Glomerular visceral epithelial cell (primary cell): Measurements from ENCODE around the gene HOXD11.

Experiments
- DNase-seq: peaks from one replicate; pipeline ENCODE4 v3.0.0-alpha.2; 2016; ENCODE audit errors: extremely low spot score

HOXD11 gene

DNA sequence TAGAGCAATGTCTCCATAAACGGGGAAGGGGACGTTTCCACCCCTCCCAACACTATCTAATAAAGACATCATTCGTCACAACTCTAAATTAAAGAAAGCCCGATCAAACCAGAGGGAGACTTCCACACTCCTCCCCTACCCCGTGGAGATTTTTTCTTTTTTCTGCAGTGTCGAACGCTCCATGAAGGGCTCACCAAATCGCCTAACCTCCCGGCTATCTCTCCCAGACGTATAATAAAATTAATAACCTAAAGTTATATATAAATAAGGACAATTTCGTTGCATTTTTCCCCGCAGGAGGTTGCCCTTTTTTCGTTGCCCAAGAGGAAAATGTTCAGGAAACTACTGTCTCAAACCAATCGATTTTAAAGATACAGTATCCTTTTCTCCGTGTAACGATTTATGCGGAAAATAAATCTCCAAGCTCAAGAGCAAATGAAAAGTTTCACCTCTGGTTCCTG is 25.7 kb upstream of the HOXD11 start:
- DNase-seq: no peak

DNA sequence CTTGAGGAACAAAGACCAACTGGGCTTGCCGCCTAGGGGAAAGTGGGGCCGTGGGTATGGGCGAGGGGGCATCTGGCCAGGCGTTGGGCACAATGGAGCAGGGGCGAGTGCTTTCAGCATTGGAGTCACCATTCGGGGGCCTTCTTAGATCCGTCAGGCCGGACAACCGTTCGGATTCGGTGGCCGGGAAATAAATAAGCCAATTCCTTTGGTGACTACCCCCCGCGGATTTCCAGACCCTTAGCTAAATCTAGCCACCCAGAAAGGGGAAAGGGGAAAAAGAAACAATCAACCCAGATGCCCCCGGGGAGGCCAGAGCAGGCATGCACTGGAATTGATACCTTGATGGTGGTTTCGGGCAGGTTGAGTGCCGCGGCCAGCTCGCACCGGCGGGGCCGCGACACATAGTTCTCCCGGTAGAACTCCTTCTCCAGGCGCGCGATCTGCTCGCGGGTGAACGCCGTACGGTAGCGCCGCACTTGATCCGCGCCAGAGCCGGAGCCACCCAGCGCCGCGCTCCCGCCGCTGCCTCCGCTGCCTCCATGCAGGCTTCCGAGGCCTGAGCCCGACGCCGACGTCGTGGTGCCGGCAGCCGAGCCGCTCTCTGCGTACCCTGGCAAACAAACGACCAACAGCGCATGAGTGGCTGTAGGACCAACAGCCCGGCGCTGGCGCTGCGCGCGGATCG is 25.1 kb upstream of the HOXD11 start:
- no peak for DNase-seq

DNA sequence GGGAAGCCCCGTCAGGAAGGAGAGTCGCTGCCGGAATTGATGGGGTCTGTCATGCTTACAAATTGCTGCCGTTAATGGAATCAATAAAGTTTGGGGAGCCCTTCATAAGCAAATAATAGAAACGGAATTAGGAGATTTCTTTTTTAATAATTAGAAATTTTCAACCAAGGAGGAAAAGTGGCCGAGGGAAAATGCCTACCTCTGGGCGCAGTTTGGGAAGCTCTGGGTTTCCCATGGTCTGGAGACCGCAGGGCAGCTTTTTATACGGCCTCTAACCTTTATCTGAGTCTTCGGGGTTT is 24.6 kb upstream of the HOXD11 start:
- no peak for DNase-seq

DNA sequence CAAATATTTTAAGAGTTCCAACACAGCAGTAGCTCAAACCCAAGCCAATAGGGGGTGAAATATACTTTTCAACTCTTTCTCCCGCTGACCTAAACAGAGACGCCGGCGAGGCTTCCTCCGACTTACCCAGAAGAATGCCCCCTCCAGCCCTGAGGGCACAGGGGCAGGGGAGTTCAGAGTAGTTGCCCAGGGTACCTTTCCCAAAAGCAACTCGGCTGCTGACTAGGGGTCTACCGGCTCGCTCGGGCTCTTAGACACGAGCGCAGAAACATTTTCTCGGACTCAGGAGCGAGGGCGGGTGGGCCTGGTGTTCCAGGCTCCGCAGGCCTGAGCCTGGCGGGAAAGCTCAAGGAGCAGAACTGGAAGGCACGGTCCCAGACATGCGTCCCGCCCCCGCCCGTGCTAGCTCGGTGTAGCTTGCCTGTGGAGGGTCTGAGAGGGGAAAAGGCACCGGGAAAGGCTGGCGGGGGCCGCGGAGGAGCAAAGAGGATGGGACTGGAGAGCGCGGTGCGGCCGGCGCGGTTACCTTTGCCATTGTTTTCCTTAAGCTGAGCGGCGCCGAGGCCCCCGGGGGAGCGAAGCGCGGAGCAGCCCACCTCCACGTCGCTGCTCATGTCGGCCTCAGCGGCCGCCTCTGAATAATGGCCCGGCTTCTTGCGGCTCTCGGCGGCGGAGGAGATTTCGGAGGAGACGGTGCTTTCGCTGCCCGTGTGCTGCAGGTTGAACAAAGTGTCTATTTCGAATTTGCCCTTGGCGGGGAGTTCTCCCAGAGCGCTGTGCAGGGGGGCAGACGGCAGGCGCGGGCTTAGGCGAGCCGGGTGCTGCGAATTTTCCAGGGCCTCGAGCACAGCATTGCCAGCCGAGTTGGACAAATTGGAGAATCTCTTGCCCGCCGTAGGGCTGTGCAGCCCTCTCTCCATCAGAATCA is 24.0 kb upstream of the HOXD11 start:
- DNase-seq: no peak

DNA sequence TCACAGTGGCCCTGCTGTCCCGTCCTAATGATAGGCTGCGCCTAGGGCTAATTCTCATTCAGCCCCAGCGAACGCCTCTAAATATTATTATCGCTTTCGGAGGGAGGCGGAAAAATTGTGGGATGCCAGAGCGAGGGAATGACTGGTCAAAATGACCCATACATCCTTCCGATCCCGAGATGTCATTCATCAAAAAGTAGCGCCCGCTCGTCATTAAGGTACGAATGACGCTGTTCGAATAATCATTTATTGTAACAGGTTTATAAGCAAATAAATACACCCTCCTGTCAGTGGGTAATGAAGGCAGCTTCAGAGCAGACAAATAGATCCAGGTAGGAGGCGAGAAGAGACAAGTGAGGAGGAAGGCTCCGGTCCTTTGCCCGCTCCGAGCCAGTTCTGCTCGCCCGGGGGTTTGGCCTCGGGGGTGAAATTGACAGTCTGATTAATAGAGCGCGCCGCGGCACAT is 23.3 kb upstream of the HOXD11 start, which contains the start of gene EVX2:
Gene EVX2 (minus strand): TSS at position 167 of the 466 bp plus-strand sequence. CDS start 186 bp downstream, outside the sequence.
- no peak for DNase-seq

DNA sequence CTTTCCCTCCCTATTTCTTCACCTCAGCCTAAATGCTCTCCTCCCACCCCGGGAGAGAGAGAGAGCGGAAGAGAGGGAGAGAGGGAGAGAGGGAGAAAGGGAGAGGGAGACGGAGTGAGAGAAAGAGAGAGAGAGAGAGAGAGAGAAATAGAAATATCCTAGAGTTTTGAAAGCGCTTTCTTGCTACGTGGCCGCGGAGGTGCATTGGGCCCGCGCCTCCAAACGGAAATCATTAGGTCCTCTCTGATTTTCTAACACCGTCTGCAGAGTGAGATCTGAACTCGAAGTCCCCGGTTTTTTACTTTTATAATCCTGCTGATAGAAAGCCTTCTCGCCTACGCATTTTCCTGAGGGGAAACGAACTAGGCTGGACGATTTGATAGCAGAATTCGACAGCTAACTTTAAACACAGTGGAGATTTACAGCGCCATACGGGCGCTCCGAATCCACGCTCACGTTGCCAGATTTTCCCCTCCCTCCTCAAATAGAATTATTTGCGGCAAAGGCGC is 22.4 kb upstream of the HOXD11 start:
- no peak for DNase-seq

DNA sequence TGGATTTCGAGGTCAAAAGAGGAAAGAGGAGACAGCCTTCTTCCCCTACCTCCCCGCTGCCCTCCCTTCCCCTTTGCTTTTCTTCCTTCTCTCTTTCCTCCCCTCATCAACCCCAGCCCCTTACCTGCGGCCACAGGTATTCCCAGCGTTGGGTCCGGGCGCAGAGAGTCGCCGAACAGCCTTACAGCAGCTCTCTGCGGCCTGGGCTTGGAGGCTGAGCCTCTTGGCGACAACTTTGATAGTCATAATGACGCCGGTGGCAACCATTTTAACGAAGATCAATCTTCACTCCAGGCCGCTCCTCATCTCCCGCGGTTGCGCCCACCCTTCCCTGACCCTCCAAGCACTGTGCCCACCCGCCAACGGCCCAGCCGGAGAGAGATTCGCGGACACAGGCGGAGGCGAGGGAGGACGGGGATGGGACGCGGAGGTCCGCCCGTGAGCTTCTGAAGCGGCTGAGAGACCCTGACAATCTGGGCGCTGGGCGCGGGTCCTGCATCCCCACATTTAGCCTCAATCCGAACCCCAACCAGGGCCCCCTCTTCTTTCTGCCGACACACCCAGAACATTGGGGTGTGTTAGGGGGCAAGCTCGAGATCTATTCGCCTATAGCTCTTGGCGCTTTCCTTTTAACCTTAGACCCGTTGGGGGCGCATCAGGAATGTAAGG is 21.8 kb upstream of the HOXD11 start:
- no peak for DNase-seq

DNA sequence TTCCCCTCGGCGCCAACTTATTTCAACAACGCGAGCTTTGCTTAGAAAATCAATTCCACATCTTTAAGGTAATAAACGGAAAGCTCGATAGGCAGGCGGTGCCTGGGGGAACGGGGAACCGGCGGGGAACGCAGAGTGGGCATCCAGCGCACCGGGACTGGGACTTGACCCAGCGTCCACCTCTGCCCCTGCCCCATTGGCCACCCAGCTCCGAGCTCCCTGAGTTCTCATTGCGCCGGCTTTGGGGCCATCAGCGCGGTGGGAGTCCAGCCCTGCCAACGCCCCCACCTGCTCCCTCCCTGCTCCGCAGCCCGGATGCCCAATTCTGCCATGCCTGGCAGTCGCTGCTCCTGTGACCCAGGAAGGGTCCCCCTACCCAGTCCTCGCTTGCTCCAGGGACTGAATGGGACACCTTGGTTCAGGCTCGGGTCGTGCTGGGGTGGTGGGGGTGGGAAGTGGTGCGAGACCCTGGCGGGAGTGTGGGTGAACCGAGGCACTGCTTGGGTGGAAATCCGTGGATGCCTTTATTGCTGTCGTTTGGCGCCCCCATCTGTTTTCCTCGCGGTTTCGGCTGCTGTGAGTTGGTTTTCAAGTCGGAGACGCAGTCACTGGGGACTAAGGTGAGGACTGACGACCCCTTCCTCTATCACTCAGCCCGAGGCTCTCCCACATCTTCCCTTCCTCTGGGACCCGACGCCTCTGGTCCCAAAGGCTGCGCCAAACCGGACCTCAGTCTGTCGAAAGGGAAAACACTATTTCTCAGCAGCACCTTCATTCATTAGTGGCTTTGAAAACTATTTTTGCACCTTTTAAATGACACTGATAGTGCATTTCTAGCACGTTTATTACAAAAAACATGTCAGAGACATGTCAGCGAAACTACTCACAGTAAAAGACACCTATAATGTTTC is 21.0 kb upstream of the HOXD11 start:
- no peak for DNase-seq

DNA sequence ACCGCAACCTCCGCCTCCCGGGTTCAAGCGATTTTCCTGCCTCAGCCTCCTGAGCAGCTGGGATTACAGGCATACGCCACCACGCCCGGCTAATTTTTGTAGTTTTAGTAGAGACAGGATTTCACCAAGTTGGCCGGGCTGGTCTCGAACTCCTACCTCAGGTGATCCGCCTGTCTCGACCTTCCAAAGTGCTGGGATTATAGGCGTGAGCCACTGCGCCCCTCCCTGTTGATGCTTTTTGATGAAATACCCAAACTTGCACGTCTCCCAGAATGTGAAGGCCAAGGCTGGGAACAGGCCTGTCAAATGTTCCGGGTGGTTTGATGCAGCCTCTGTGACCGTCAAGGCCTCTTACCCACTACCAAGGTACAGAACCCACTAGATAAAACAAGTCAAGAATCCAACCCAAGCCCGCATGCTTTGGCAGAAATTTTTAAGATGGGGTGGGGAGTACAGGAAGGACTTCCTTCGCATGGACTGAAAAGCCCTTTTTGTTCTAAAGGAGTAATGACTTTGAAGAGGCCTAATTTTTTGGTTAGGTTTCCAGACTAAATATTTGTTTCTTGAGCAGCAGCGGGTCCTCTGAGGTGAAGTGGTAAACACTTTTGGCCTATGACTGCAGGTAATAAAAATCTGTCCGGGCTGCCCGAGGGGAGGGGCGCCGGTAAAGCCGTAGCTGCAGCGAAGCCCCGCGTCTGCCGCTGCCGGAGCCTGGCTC is 19.6 kb upstream of the HOXD11 start:
- no peak for DNase-seq

DNA sequence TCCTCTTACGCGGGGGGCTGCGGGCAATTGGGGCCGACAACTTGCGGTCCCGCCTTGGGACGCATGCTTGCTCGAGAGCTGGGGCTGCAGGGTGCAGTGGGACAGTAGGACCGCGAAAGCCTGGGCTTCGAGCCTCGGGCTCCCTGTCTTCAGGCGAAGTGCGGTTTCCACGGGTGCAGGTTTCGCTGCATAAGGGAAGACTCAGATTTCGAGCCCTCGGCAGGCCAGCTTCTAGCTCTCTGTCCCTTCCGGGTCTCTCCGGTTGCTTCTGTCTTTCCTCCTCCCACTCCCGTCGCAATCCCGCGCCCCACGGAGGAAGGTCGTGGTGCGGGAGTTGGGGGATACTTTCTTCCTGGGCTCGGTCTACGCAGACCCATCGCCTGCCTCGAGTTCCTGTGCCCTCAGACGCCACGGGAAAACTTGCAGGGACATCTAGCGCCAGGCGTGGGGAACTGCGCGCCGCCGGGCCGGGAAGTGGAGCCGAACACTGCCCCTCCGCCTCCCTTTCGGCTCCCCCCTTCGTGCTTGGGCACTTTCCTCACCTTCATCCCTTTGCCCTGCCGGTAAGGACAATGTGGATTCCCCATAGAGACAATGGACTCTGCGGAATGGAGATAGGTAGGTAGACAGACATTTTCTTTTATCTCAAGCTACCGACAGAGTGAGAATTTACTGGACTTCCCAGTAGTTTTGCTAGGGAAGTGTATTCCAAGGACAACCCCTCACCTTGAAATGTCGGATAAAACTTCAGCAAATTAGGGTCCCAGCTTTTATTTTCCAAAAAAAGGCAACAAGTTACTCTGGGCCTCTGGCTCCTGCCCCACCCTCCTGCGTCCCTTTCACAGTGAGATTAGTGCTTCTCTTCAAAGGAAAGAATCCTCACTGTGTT is 18.8 kb upstream of the HOXD11 start:
- peak; percentile 59 for DNase-seq

DNA sequence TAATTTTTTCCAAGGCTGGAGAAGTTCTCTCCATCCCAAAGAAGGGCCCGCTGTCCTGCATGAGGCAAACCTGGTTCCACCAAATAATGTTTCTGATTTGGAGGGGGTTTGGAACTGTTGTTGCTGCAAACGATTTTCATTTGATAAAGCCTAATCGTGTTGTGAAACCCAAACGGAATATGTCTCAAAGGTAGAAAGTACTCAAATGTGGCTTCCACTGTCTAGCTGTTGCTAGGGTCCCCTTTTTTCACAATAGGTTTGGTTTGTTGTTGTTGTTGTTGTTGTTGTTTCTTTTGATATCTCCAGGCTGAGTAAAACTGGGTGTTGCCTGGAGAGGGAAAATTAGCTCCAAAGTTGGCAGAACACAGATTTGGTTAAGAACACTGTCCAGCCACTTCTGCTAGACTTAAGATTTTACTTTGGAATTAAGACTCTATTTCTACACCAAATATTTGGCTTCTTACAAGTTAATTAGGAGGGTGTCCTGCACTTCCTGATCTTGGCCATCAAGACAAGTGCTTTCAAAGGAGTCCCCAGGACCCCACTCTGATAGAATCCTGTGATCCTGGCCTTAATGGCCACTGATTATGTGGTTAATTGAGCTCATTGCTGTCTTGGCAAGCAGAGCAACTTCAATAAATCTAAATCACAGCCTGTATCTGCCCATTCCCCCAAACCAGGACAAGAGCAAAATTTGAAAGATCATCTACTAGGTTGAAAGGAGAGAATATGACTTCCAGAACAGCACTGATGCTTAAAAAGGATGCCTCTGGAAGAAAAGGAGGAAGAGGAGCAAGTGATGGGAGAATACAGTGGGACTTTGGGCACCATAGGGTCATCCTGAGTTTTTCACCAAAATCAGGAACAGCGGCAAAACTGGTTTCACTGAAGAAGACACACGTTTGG is 17.9 kb upstream of the HOXD11 start:
- no peak for DNase-seq

DNA sequence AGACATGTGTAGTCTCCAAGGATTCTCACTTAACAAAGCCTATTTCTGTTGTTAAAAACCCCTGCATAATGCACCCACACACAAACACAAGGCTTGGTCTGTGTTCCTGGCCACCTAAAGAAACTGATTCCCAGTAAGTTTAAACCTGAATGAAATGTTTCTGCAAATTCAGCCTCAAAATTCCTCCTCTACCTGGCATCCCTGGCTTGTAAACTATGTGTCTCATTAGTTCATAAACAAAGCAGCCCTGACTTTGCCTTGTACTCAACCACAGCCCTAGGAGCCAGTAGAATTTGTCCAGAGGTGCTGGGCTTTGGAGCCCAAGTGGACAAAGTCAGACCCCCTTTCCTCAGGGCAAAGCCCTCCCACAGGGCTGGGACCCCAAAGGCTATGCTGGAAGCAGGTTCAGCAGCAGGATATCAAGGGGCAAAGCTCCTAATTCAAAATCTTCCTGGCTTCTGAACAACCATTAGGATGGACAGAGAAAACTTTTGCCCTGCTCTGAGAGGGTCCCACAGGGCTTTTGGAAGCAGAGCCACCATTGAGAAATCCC is 17.2 kb upstream of the HOXD11 start:
- no peak for DNase-seq

DNA sequence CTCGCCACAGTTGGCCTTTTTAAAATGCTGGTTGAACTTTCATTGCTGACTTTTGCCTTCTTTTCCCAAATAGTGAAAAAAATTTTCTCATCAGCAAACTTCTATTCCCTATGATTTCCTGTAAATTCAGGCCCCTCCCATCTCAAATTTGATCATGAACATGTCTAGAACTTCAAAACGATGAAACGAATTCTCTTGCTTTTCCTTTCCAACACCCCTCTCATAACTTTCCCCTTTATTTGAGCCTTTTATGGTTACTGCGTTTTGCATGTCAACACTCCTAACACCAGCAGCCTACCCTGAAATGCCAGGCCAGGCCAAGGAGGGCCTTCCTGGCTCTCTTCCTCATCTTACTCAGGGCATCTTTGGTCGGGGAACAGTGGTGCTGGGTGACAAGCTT is 16.2 kb upstream of the HOXD11 start:
- no peak for DNase-seq

DNA sequence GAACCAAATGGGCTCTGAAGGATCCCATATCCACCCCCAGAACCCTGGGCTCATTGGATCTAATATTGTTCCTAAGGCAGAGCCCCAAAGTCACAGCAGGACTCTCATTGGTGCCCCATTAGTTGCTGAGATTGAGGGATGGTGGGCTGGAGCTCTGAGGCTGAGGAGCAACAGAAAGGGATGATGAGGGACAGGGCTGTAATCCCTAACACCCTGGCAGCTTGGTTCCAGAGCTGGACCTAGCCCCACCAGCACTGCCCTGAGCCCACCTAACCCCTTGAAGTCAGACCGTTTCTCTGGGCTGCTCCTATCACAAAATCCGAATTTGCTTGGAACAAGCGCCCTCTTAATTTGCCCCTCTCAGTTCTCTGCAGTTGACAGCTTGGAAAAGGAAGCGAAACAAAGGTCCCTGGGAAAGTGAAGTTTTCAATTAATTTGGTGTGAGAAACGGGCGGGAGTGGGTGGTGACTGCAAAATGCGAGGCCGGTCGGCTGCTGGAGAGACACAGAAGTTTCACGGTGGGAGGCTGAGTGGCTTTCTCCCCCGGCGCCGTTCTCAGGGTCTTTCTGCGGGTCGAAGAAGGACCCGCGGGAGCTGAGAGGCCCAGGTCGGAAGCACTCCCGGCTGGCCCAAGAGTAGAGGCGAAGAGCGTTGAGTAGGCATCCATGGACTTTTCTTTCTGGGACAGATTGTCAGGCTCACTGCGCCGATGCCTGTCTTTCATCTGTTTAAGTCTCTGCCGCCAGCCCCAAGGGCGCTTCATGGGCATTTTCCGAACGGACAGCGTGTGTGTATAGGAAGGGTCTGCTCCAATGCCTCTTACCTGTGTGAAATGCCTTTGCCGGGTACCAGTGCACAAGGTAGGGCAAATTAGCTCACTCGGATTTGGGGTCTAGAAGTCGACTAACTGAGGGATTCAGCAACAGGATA is 15.5 kb upstream of the HOXD11 start:
- DNase-seq: no peak

DNA sequence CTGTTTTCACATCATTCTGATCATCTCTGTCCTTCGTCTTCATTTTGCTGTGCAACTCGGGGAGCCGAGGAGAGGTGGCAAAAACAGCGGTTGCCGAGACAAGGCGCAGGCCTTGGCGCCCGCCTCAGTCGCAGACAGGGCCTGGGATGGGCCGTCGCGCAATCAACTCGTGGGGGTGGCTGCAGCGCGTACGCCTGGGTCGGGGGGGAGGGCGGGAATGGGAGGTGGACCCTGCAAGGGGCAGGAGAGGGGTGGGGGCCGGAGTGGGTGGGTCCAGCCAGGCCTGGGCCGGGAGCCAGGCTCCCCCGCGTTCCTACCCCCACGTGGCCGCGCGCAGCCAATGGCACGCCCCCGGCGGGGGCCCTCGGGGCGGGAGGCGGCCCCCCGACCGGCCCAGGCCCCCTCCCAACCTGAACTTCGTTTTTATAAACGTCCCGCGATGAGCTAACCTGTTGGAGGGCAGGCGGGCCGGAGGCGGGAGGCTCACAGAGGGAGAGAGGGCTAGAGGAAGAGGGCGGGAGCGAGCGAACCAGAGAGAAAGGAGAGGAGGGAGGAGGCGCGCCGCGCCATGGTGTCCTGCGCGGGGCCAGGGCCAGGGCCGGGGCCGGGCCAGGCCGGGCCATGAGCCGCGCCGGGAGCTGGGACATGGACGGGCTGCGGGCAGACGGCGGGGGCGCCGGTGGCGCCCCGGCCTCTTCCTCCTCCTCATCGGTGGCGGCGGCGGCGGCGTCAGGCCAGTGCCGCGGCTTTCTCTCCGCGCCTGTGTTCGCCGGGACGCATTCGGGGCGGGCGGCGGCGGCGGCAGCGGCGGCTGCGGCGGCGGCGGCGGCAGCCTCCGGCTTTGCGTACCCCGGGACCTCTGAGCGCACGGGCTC is 14.6 kb upstream of the HOXD11 start, which contains the start of gene HOXD13:
Gene HOXD13 (plus strand): TSS at position 452 of the 875 bp plus-strand sequence. CDS start 170 bp downstream, at position 622.
- no peak for DNase-seq
